ENCODE measurements around the gene FGFR3.

The FGFR3 gene

GRCh38 chr4:1810765-1811164 is 17.7 kb downstream of the FGFR3 start:
- H3K9me3 ChIP-seq, result no peaks in the 10 kb centered on the region
- DNase-seq, result no peak
- no peak overlapping the region for H3K27ac ChIP-seq
- TF ChIP-seq CTCF (IDR thresholded peaks at IDR 0.05), result no peak
- no peak overlapping the region for H3K4me3 ChIP-seq
- intact Hi-C loops (cut with DNase I; ENCODE audit: low total_unique reads), result no loop called here
- no peaks in the 10 kb centered on the region for H3K27me3 ChIP-seq
- peaks cover 18 to 41% (median 27%) of the 10 kb centered on the region in 3 donors for H3K36me3 ChIP-seq
- no peaks in the 10 kb centered on the region for H3K4me1 ChIP-seq

- H3K9me3 ChIP-seq, result no peaks in the 10 kb centered on the region
- peaks cover 37 to 60% (median 47%) of the 10 kb centered on the region in 3 donors for H3K36me3 ChIP-seq
- TF ChIP-seq CTCF (IDR thresholded peaks at IDR 0.05), result no peak
- H3K4me3 ChIP-seq, result no peak overlapping the region
- no peak overlapping the region for H3K27ac ChIP-seq
- intact Hi-C loops (cut with DNase I; ENCODE audit: low total_unique reads), result no loop called here
- H3K4me1 ChIP-seq, result no peaks in the 10 kb centered on the region
- no peaks in the 10 kb centered on the region for H3K27me3 ChIP-seq
- DNase-seq, result no peak
Observed at GRCh38 chr4:1812720-1813119, 19.6 kb downstream of the FGFR3 start.

GRCh38 chr4:1813231-1813630 is 20.1 kb downstream of the FGFR3 start:
- Histone ChIP-seq H3K27ac (no peak overlapping the region), H3K9me3 (no peaks in the 10 kb centered on the region), H3K36me3 (peaks cover 42 to 65% (median 52%) of the 10 kb centered on the region in 3 donors), H3K4me3 (no peak overlapping the region), H3K27me3 (no peaks in the 10 kb centered on the region), H3K4me1 (no peaks in the 10 kb centered on the region)
- intact Hi-C loops (cut with DNase I; ENCODE audit: low total_unique reads), result no loop called here
- no peak for DNase-seq
- no peak for TF ChIP-seq CTCF (IDR thresholded peaks at IDR 0.05)

GRCh38 chr4:1813915-1814314 is 20.8 kb downstream of the FGFR3 start:
- Histone ChIP-seq H3K4me3 (no peak overlapping the region), H3K9me3 (no peaks in the 10 kb centered on the region), H3K27me3 (no peaks in the 10 kb centered on the region), H3K4me1 (no peaks in the 10 kb centered on the region), H3K36me3 (peaks cover 48 to 72% (median 59%) of the 10 kb centered on the region in 3 donors), H3K27ac (no peak overlapping the region)
- no peak for DNase-seq
- intact Hi-C loops (cut with DNase I; ENCODE audit: low total_unique reads), result no loop called here
- TF ChIP-seq CTCF (IDR thresholded peaks at IDR 0.05), result no peak

GRCh38 chr4:1814453-1814852 is 21.4 kb downstream of the FGFR3 start:
- H3K4me3 ChIP-seq, result no peak overlapping the region
- H3K9me3 ChIP-seq, result no peaks in the 10 kb centered on the region
- no peaks in the 10 kb centered on the region for H3K4me1 ChIP-seq
- no peak overlapping the region for H3K27ac ChIP-seq
- H3K36me3 ChIP-seq, result peaks cover 53 to 78% (median 64%) of the 10 kb centered on the region in 3 donors
- TF ChIP-seq CTCF (IDR thresholded peaks at IDR 0.05), result no peak
- intact Hi-C loops (cut with DNase I; ENCODE audit: low total_unique reads), result no loop called here
- H3K27me3 ChIP-seq, result no peaks in the 10 kb centered on the region
- DNase-seq, result no peak

All from tibial artery (tissue), 4 donors.